ENCODE results near the gene ESR1. TPM values are rescaled to one million over a fixed set of nuclear protein-coding genes. Genes with fewer than 3 reads are reported as not detected.

Gene ESR1
- polyA plus RNA-seq, 1 of the 3 experiments (the other 2 are of a cell fraction) = under 0.01 TPM

GRCh38 chr6:151835396-151835795, 27.9 kb downstream of the ESR1 start:
- no peaks in the 10 kb centered on the region for H3K4me1 ChIP-seq (ENCODE audit: control insufficient read depth in 1 of 2, insufficient read depth in 2 of 2, low read depth in 1 of 2, low read length in 1 of 2)
- no peaks in the 10 kb centered on the region for H3K79me2 ChIP-seq (ENCODE audit: insufficient read depth)
- no peaks in the 10 kb centered on the region for H4K20me1 ChIP-seq (ENCODE audit: insufficient read depth)
- no peak overlapping the region for H3K4me3 ChIP-seq (ENCODE audit: low read depth in 2 of 2, low read length in 1 of 2)
- no peak overlapping the region for H3K9ac ChIP-seq
- H3K9me2 ChIP-seq = no peaks in the 10 kb centered on the region
- 8% methylated on average over 4 of the region's 4 CpGs for WGBS (ENCODE audit: low lambda C conversion rate)
- no peak overlapping the region for H3K4me2 ChIP-seq
- no peaks in the 10 kb centered on the region for H3K27me3 ChIP-seq (ENCODE audit: insufficient read depth)
- H3K27ac ChIP-seq (ENCODE audit: low read depth in 2 of 2, low read length in 1 of 2) = no peak overlapping the region
- no peak for DNase-seq
- H3K36me3 ChIP-seq (replicated peaks in 1 of 2; ENCODE audit: control insufficient read depth in 1 of 2, insufficient read depth in 2 of 2, low read length in 1 of 2) = no peaks in the 10 kb centered on the region
- H3F3A ChIP-seq (replicated peaks; ENCODE audit: insufficient read depth) = no peaks in the 10 kb centered on the region
- H3K9me3 ChIP-seq = no peaks in the 10 kb centered on the region
- CTCF ChIA-PET = no interaction called here
- no peak overlapping the region for H2AFZ ChIP-seq (ENCODE audit: low read depth)
- TF ChIP-seq, protein P1, sequence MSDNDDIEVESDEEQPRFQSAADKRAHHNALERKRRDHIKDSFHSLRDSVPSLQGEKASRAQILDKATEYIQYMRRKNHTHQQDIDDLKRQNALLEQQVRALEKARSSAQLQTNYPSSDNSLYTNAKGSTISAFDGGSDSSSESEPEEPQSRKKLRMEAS (IDR thresholded peaks at IDR 0.05; ENCODE audit: low read depth) = no peak
- TF ChIP-seq, protein P2, sequence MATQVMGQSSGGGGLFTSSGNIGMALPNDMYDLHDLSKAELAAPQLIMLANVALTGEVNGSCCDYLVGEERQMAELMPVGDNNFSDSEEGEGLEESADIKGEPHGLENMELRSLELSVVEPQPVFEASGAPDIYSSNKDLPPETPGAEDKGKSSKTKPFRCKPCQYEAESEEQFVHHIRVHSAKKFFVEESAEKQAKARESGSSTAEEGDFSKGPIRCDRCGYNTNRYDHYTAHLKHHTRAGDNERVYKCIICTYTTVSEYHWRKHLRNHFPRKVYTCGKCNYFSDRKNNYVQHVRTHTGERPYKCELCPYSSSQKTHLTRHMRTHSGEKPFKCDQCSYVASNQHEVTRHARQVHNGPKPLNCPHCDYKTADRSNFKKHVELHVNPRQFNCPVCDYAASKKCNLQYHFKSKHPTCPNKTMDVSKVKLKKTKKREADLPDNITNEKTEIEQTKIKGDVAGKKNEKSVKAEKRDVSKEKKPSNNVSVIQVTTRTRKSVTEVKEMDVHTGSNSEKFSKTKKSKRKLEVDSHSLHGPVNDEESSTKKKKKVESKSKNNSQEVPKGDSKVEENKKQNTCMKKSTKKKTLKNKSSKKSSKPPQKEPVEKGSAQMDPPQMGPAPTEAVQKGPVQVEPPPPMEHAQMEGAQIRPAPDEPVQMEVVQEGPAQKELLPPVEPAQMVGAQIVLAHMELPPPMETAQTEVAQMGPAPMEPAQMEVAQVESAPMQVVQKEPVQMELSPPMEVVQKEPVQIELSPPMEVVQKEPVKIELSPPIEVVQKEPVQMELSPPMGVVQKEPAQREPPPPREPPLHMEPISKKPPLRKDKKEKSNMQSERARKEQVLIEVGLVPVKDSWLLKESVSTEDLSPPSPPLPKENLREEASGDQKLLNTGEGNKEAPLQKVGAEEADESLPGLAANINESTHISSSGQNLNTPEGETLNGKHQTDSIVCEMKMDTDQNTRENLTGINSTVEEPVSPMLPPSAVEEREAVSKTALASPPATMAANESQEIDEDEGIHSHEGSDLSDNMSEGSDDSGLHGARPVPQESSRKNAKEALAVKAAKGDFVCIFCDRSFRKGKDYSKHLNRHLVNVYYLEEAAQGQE (IDR thresholded peaks at IDR 0.05; ENCODE audit: low read depth, low read length) = no peak
- no peak for TF ChIP-seq RCOR1 (IDR thresholded peaks at IDR 0.05; ENCODE audit: low read length)
- TF ChIP-seq EP300 (IDR thresholded peaks at IDR 0.05; ENCODE audit: borderline replicate concordance in 1 of 2, low read depth in 1 of 2, low read length in 1 of 2) = no peak
- TF ChIP-seq CHD2 (IDR thresholded peaks at IDR 0.05; ENCODE audit: low read length, partially characterized antibody) = no peak
- TF ChIP-seq TCF12 (IDR thresholded peaks at IDR 0.05) = no peak
- TF ChIP-seq ELF1 (IDR thresholded peaks at IDR 0.05) = no peak
- TF ChIP-seq USF1 (IDR thresholded peaks at IDR 0.05; ENCODE audit: borderline replicate concordance, low read depth) = no peak
- no peak for TF ChIP-seq YY1 (IDR thresholded peaks at IDR 0.05; ENCODE audit: low read depth)
- no peak for TF ChIP-seq GATA2 (CRISPR knock-in tag; IDR thresholded peaks at IDR 0.05)
- TF ChIP-seq MXI1 (IDR thresholded peaks at IDR 0.05; ENCODE audit: low read depth, low read length) = no peak
- no peak for TF ChIP-seq NRF1 (IDR thresholded peaks at IDR 0.05; ENCODE audit: low read depth, low read length)
- no peak for TF ChIP-seq TAF1 (IDR thresholded peaks at IDR 0.05; ENCODE audit: borderline replicate concordance, low read depth, low read length)
- TF ChIP-seq RAD21 (IDR thresholded peaks at IDR 0.05; ENCODE audit: low read length) = no peak
- no peak for TF ChIP-seq ZBTB33 (IDR thresholded peaks at IDR 0.05; ENCODE audit: borderline replicate concordance, low read depth)
- TF ChIP-seq USF2 (IDR thresholded peaks at IDR 0.05; ENCODE audit: borderline replicate concordance, low read depth, low read length) = no peak
- TF ChIP-seq FOSL2 (IDR thresholded peaks at IDR 0.05; ENCODE audit: borderline replicate concordance, low read depth) = no peak
- no peak for TF ChIP-seq TEAD4 (IDR thresholded peaks at IDR 0.05; ENCODE audit: borderline replicate concordance, insufficient read depth)
- TF ChIP-seq RXRA (IDR thresholded peaks at IDR 0.05; ENCODE audit: borderline replicate concordance, low read depth) = no peak
- POLR2A ChIA-PET = no interaction called here

Data from SK-N-SH (cell line).